Prostate gland (tissue), 2 donors: ENCODE measurements around the gene BCL11B. TPM values are rescaled to one million over a fixed set of nuclear protein-coding genes. Genes with fewer than 3 reads are reported as not detected.

ENCODE experiments used
- DNase-seq: peaks from one replicate; pipeline ENCODE4 v3.0.0-alpha.2; 2019; ENCODE audit warnings: low spot score
- H3K27ac ChIP-seq, 2 donors: fragments of 200-600 bp; sonication (generic); 2 replicates each; pipeline ENCODE4 v1.5.1; 2017 to 2019
- H3K27me3 ChIP-seq: fragments of 200-600 bp; sonication (generic); replicated peaks from 2 replicates; pipeline ENCODE4 v1.5.1; 2019; ENCODE audit not compliant: insufficient read depth
- H3K36me3 ChIP-seq, 2 donors: fragments of 200-600 bp; sonication (generic); 1 replicate in 1 of 2; 2 replicates in 1 of 2; pipeline versions ENCODE4 v1.5.1 to v1.8.1; 2017 to 2019
- H3K4me1 ChIP-seq: fragments of 200-600 bp; sonication (generic); replicated peaks from 2 replicates; pipeline ENCODE4 v1.5.1; 2019
- H3K4me3 ChIP-seq, 2 donors: fragments of 200-600 bp; sonication (generic); 2 replicates each; pipeline ENCODE4 v1.5.1; 2017 to 2019
- H3K9me3 ChIP-seq: fragments of 200-600 bp; sonication (generic); 2 replicates; pipeline ENCODE4 v1.5.1; 2017
- POLR2A ChIP-seq: fragments of 450-650 bp; IDR thresholded peaks from one replicate; pipeline ENCODE4 v1.6.1; 2016; ENCODE audit warnings: antibody characterized with exemption, mild to moderate bottlenecking
- POLR2AphosphoS5 ChIP-seq: sonication (generic); formaldehyde crosslinking; IDR thresholded peaks from one replicate; pipeline ENCODE4 v1.6.1; 2017; ENCODE audit warnings: antibody characterized with exemption
- WGBS: methylation state at CpG from one replicate; pipeline ENCODE4 v1.1.5; 2018; 5-methylcytosine and 5-hydroxymethylcytosine counted together
- intact Hi-C: fragments of 100-400 bp; cut with DNase I; formaldehyde crosslinking; loops from one replicate; pipeline ENCODE4 v1.14.2; 2022
- total RNA-seq, 2 donors: library from RNA; depleted of rRNA; stranded (reverse); fragments of >200 nt; gene quantifications; one replicate each; pipeline ENCODE4 v1.1.0, GENCODE V29; 2016
- TF ChIP-seq, protein P1 (sequence below), 4 experiments: fragments of 200-600 bp in 2 of 4; fragments of 450-650 bp in 2 of 4; sonication (generic) in 2 of 4; IDR thresholded peaks; 1 replicate in 3 of 4; 2 replicates in 1 of 4; pipeline ENCODE4 v1.5.1; 2016 to 2019; ENCODE audit warnings: antibody characterized with exemption in 4 of 4, mild to moderate bottlenecking in 2 of 4, moderate library complexity in 2 of 4

Gene BCL11B
- total RNA-seq, 2 donors from 2014 or later = 2.8 to 5.4 TPM

DNA sequence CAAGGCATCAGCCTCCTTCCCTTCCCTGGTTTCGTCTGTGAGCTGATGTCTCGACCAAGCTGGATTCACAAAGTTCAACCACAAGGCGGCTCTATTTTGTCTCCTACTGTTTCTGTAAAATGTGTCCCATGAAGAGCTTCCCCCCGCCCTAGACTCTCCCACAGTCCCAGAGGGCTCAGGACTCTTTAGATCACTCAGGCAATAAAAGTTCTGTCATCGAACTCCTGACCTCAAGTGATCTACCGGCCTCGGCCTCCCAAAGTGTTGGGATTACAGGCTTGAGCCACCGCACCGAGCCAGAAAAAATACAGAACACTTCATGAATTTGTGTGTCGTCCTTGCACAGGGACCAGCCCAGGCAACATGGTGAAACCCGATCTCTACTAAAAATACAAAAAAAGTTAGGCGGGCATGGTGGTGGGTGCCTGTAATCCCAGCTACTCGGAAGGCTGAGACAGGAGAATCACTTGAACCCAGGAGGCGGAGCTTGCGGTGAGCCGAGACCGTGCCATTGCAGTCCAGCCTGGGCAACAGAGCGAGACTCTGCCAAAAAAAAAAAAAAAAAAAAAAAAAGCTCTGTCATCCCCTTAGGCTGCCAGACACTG is 149.4 kb downstream of the BCL11B start:
- TF ChIP-seq, protein P1, sequence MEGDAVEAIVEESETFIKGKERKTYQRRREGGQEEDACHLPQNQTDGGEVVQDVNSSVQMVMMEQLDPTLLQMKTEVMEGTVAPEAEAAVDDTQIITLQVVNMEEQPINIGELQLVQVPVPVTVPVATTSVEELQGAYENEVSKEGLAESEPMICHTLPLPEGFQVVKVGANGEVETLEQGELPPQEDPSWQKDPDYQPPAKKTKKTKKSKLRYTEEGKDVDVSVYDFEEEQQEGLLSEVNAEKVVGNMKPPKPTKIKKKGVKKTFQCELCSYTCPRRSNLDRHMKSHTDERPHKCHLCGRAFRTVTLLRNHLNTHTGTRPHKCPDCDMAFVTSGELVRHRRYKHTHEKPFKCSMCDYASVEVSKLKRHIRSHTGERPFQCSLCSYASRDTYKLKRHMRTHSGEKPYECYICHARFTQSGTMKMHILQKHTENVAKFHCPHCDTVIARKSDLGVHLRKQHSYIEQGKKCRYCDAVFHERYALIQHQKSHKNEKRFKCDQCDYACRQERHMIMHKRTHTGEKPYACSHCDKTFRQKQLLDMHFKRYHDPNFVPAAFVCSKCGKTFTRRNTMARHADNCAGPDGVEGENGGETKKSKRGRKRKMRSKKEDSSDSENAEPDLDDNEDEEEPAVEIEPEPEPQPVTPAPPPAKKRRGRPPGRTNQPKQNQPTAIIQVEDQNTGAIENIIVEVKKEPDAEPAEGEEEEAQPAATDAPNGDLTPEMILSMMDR (IDR thresholded peaks at IDR 0.05) = no peak
- DNase-seq = no peak
- H3K27ac ChIP-seq = no peak overlapping the region
- H3K36me3 ChIP-seq = no peaks in the 10 kb centered on the region
- 70% methylated on average over 18 of the region's 18 CpGs for WGBS
- H3K27me3 ChIP-seq = peaks cover 4% of the 10 kb centered on the region
- H3K4me1 ChIP-seq = no peaks in the 10 kb centered on the region
- intact Hi-C loops = no loop called here
- no peak overlapping the region for H3K4me3 ChIP-seq
- H3K9me3 ChIP-seq = no peaks in the 10 kb centered on the region

DNA sequence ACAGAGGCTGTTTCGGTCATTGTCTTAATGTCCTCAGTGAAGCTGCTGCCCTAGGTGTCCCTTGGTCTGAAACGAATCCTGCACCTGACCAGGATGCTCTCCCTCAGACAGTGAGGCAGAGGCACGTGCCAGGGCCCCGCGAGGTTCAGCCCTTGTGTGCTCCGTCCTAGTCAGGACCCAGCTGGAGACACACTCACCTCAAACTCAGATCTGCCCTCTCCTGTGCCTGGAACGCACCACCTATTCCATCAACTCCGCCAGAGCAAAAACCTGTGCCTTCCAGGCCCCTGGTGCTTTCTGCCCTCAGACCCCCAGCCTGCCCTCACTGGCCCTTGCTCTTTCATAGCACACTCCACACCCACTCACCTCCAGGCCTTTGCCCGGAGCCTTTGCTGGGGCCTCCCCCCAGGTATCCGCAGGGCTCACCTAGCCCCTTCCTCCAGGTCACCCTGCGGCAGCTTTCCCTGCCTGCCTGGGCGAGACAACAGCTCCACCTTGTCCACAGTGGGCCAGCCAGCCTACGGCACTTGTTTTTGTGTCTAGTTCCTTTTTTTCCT is 150.6 kb downstream of the BCL11B start:
- Histone ChIP-seq H3K36me3 (no peaks in the 10 kb centered on the region), H3K4me1 (no peaks in the 10 kb centered on the region), H3K9me3 (no peaks in the 10 kb centered on the region), H3K27ac (no peak overlapping the region), H3K4me3 (no peak overlapping the region), H3K27me3 (peaks cover 7% of the 10 kb centered on the region)
- intact Hi-C loops = no loop called here
- WGBS = 93% methylated on average over 13 of the region's 13 CpGs
- DNase-seq = no peak
- TF ChIP-seq POLR2AphosphoS5 (no peak), POLR2A (no peak)
- TF ChIP-seq, protein P1 (IDR thresholded peaks at IDR 0.05) = no peak

DNA sequence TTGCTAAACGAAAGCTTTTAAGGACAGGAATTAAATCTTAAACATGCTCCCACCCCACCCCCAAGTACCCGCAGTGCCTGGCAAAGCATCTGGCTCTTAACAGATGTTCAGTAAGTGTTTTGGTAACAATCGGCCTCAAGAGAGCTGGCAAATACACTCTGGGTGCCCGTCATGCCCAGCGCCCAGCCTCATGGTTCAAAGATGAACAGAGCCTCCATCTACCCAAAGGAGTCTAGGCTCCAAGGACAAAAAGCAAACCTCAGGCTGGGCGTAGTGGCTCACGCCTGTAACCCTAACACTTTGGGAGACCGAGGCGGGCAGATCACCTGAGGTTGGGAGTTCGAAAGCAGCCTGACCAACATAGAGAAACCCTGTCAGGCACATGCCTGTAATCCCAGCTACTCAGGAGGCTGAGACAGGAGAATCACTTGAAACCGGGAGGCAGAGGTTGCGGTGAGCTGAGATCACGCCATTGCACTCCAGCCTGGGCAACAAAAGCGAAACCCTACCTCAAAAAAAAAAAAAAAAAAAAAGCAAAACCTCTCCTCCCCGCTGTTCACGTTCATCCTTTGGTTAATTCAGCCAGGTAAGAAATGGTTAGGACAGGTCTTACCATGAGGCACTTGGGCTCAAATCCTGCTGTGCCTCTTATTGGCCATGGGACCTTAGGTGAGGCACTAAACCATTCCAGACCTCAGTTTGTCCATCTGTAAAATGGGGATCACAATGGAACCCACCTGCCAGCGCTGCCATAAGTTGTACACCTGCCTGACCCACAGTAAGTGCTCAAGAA is 151.3 kb downstream of the BCL11B start:
- no peak for DNase-seq
- Histone ChIP-seq H3K4me1 (no peaks in the 10 kb centered on the region), H3K36me3 (no peaks in the 10 kb centered on the region), H3K27me3 (peaks cover 7% of the 10 kb centered on the region), H3K4me3 (no peak overlapping the region), H3K9me3 (no peaks in the 10 kb centered on the region), H3K27ac (no peak overlapping the region)
- intact Hi-C loops = no loop called here
- 75% methylated on average over 17 of the region's 17 CpGs for WGBS
- TF ChIP-seq POLR2A = no peak
- TF ChIP-seq, protein P1 (IDR thresholded peaks at IDR 0.05) = no peak
- no peak for TF ChIP-seq POLR2AphosphoS5

DNA sequence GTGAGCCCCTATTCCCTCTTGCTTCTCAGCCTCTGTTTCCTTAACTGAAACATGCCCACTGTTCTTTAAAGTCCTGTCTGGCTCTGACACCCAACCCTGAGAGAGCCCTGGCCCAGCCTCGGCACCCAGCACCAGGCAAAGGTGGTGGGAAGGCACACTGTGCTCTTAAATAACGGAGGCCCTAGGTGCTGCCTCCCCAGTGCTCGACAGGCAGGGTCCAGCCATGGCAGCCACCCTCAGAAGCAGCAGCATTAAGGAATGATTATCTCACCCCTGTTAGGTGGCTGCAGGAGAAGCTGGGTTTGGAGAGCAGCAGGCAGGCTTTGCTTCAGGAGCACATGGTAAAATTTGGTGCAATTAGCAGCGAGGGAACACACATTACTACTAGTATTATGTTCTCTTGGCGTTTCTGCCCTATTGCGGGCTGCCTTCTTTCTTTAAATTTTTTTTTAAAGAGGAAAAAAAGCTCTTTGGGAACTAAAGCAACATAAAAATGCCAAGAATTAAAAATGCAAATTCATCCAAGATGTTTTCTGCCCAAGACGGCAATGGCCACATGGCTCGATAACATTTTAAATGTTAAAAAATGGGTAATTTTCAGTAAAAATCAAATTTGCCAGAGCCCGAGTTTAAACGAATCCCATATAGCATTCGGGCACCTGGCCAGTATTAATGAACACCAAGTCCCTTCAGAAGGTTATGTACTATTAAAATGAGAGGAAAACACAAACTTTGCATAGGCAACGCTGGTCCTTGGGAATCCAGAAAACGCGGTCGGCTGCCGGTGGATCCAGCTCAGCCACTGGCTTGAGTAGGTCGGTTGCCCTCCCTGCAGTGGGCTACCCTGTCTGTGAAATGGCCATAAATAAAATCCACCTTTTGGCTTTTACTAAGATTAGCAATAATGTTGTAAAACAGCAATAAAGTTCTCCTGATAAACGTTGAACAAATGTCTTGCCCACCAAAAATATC is 152.2 kb downstream of the BCL11B start:
- Histone ChIP-seq H3K27ac (no peak overlapping the region), H3K4me1 (no peaks in the 10 kb centered on the region), H3K9me3 (no peaks in the 10 kb centered on the region), H3K4me3 (no peak overlapping the region), H3K36me3 (no peaks in the 10 kb centered on the region), H3K27me3 (peaks cover 7% of the 10 kb centered on the region)
- intact Hi-C loops = no loop called here
- WGBS = 52% methylated on average over 18 of the region's 18 CpGs
- TF ChIP-seq POLR2AphosphoS5 = no peak
- TF ChIP-seq, protein P1 (IDR thresholded peaks at IDR 0.05) = no peak
- TF ChIP-seq POLR2A = no peak
- no peak for DNase-seq

Other genes with a start within 250 kb of the BCL11B start
- gene SETD3, start 208.7 kb upstream of the BCL11B start, total RNA-seq = 100 to 1,000 TPM in 1 of 2 donors, 10 to 100 TPM in 1; 59.5 to 106 TPM
- 10 to 100 TPM; 15.5 to 43.1 TPM for gene CCNK, start 209.2 kb upstream of the BCL11B start, total RNA-seq